ENCODE results near the gene TNS1. TPM values are rescaled to one million over a fixed set of nuclear protein-coding genes. Genes with fewer than 3 reads are reported as not detected.

Gene TNS1
- polyA plus RNA-seq, 3 donors: 55.2 to 58.0 (median 56.0) TPM

DNA sequence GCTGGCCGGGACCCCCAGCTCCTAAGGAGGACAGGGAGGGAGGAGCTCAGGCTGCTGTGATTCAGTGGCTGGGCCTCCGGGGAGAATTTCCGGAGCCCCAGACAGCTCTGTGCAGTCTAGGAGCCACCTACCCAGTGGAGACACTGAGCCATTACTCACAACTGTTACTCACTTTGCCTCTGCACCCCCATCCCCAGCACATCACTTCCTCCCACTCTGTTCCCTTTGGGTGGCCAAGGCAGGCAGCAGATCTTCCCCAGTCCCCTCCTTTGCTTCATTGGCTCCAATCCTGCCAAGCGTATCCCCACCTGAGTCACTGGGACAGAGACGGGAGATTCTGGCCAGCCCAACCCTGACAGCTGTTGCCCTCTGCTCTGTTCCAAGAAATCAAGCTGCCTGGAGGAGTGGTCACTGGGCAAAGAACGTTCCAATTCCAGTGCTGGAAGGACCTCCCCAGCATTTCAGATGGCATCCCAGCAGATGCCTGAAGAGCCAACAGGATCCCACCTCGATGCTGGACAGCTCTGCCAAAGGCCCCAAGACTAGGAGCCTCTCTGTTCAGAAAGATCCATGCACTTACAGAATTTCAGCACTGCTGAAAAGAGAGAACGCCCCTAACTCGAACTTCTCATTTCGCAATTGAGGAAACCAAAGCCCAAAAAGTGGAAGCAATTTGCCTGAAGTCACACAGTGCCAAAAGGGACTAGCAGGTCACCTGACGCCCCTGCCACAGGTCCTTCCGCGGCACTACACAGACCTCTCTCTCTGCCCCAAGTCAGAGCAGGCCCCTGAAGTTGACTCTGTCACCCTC, 68.3 kb downstream of the TNS1 start:
- DNase-seq (ENCODE audit: low read depth in 3 of 3, low spot score in 2 of 3): no peak

DNA sequence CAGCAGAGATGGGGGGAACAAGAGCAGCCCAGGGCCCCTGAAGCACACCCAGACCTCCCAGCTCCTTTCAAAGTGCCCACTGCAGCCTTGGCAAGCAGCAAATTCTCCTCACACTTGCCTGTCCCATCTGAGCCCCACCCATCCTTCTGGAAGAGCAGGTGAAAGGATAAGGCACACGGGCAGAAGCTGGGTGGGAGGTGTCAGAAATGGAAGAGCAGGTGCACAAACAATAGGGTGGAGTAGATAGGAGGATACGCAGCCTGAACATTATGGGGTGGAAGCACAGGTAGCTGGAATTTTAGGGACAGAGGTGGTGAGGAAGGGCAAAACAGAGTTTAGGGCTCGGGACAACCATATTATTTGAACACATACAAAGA, 69.2 kb downstream of the TNS1 start:
- no peak for DNase-seq (ENCODE audit: low read depth in 3 of 3, low spot score in 2 of 3)

DNA sequence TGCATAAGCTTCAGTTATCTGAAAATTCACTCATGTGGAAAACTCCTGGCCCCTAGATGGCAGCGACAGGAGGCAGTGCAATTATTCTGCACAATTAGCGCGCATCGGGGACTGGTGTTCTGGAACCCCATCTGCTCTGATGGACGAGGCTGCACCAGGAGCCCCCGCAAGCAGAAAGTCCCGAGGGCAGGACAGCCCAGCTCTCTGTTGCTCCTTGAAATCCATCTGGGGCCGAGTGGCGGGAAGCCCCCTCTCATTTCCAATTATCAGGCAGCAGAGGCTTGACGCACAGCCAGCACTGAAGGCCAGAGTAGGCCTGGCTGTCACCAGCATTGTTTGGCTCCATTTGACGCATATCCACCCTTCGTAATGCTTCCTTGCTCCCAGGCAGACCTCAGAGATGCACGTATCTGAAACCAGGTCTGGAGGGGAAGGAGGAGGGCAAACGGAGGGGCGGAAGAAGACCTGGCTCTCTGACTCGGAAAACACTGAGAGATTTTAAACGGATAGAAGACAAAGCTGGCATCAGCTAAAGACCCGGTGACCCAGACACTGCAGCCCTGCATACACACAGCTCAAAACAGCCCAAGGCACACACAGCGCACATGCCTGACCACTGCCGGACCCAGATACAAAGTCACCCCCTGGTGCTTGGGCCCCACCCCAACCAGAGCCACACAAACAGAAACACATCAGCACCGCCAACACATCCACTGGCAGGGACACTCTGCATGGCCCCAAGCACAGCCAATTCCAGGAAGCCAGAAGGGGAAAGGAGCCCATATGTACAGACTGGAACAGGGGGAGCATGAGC, 69.8 kb downstream of the TNS1 start:
- DNase-seq (ENCODE audit: low read depth in 3 of 3, low spot score in 2 of 3): no peak

- no peak for DNase-seq (ENCODE audit: low read depth in 3 of 3, low spot score in 2 of 3)
Observed at GRCh38 chr2:217931846-217932560, 70.8 kb downstream of the TNS1 start.

DNA sequence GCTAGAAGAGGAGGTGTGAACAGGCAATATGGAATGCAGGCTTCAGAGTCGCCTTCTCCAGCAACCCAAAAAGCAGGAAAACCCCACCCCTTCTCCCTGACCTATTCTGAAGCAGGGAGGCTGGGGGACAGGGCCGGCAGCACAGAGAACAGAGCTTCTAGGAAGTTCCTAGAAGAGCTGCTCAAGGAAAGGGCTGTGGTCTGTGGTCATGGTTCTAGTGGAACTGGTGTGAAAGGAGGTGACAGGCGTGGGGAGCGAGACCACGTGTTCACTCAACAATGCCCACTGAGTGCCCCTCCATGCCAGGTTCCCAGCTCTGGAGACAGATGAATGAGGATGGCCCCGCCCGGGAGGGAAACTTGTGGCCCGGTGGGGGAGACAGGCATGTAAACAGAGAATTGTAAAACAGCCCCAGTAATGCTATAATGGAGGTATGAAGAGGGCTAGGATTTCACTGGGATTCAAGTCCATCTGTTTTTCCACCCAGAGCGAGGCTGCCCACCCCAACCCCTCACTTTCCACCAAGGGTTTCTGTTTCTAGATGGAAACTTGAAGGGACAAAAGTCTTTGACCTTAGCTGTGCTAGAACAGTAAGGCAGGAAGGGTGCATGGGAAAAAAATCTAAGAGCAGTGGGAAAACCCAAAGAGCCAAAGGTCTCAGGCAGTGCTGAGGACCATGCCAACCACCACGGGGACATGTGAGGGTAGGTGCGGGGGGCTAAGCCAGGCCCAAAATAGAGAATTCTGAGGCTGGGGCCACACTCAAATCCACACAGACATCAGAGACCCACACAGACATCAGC, 71.8 kb downstream of the TNS1 start:
- DNase-seq (ENCODE audit: low read depth in 3 of 3, low spot score in 2 of 3): no peak

- DNase-seq (ENCODE audit: low read depth in 3 of 3, low spot score in 2 of 3): no peak
Observed at GRCh38 chr2:217929757-217930707, 72.8 kb downstream of the TNS1 start.

DNA sequence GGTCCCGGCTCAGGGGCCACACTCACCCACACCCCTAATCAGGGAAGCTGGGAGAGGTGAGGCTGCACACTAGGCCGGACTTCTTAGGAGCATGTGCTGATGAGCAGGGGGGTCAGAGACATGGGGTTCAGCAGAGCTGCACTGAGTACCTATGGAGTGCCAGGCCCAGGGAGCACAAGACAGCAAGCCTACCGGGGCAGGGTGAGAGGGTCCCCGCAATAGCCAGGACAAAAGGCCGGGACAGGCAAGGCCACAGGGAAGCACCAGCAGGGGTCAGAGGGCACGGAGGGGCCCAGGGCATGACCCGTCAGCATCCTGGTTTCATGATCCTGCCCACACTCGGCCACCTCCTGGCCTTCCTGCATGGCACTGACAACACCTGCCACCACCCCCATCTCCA, 73.5 kb downstream of the TNS1 start:
- DNase-seq (ENCODE audit: low read depth in 3 of 3, low spot score in 2 of 3): no peak

DNA sequence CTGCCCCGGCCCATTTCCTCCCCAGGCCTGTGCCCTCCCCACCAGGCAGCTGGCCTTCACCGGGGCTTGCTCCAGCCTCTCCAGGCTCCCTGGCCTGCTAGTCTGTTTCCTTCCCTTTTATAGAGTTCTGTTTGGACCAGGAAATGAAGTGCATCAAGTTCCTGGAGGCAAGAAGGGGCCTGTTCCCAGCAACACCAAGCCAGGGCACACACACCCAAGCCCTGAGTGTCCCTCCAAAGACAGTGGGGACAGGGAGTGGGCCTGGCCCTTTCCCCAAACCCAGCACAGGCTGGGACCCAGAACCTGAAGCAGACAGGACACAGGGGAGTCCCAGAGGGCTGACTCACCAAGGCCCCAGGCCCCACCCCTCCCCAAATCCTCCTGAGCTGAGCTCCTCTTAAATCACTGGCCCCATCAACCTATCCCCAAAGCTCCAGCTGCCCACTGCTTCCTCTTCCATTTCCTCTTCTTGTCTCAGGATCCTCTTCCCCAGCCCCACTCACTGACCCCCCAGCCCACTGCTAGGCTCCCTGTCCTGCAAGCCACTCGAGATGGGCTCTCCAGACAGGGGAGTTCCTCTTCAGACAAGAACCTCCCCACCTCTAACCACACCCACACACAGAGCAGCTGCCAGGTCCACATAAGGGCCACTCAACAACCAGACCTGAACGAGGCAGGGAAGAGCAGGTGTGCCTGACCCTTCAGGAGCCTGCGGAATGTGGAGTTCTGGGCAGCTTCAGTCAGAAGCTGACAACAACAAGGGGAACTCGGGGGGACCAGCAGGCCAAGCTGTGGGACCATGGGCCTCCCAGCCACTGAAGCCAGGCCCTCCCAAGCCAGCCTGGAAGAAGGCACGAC, 74.2 kb downstream of the TNS1 start:
- no peak for DNase-seq (ENCODE audit: low read depth in 3 of 3, low spot score in 2 of 3)

DNA sequence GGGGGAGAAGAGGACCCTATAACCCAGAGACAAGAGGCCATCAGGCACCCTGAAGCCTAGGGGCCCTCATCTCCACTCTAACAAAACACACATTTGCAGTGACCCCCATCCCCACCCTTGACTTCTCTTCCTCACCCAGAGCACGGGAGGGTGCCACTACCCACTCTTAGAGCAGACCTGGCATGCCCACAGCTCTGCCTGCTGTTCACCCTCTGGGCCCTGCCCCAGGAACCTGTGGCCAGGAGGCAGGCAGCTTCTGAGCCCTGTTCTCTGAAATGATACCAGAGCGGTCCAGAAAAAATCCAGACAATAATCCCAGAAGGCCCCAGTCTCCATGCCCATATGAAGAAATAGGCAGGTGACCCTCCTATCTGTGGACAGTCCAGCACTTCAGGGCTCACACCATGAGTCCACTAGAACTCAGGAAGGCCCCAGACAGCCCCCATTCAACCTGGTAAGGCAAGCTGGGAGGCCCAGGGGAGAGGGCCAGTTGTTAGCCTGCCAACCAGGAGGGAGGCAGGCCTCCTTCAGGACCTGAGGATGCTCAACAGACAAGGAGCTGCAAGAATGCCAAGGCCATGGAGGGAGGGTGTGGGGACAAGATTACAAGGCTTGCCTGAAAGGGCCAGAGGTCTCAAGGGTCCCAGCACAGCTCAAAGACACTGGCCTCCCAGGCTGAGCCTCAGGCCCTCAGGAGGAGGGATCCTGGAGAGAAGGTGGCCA, 75.0 kb downstream of the TNS1 start:
- no peak for DNase-seq (ENCODE audit: low read depth in 3 of 3, low spot score in 2 of 3)

GRCh38 chr2:217926801-217927200, 76.0 kb downstream of the TNS1 start:
- DNase-seq (ENCODE audit: low read depth in 3 of 3, low spot score in 2 of 3): no peak

DNA sequence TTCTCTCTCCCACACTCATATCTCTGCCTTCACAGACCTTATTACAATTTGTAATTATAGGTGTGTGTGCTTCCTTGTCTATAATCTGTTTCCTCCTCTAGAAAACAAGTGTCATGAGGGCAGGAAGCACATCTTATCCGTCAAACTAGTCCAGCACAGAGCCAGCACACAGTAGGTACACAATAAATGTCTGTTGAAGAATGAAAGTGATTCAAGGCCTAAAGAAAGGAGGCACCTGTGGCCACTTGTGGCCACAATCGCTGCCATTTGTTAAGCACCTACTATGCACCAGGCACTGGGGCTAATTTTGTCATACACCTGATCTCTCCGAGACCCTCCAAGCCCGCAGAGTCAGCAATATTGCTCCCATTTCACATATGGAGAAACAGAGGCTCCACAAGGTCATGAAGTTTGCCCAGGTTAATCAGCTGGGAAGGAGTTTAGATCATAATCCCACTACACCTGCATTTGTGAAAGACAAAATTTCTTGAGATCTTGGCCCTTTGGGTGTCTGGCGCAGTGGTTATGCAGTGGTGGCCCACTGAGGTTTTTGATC, 78.4 kb downstream of the TNS1 start:
- DNase-seq (ENCODE audit: low read depth in 3 of 3, low spot score in 2 of 3): no peak

- no peak for DNase-seq (ENCODE audit: low read depth in 3 of 3, low spot score in 2 of 3)
Observed at GRCh38 chr2:217923007-217923686, 79.6 kb downstream of the TNS1 start.

DNA sequence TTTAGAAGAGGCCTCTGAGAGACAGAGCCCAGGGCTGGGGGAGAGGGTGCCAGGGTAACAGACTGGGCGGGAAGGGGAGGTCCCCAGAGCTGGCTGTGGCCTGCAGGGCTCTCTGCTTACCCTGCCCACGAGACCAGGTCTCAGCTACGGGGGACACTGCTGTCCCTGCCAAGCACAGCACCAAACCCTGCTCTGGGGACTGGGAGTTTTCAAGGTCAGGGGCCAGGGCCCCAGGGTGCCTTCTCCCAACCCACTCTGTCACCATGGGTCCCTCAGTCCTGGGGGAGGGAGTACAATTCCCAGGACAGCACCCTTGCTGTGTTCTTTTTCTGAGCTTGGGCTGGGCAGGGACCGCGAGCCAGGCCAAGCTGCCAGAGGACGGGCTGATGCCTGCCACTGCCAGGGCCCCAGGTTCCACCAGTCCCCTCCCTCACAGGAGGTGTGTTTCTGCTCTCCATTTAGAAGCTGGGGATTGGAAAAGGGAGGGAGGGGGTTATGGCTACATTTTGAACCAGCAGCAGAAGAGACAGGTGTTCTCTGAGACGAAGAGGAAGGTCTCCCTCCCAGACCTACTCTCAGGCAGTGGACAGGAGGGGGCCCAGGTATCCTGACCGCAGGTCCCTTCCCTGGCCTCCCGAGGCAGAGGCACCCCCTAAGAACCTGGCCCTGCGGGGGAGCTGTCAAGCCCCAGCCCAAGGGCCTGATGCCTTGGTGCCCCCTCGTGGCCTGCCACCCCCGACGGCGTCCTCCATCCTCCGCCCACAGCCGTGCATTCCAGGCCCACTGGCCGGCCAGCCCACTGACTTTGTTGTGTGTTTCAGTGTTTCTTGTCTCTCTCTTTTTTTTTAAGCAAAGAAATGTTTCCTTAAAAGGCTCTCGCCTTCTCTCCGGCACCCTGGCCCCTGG, 80.4 kb downstream of the TNS1 start:
- DNase-seq (ENCODE audit: low read depth in 3 of 3, low spot score in 2 of 3): no peak

DNA sequence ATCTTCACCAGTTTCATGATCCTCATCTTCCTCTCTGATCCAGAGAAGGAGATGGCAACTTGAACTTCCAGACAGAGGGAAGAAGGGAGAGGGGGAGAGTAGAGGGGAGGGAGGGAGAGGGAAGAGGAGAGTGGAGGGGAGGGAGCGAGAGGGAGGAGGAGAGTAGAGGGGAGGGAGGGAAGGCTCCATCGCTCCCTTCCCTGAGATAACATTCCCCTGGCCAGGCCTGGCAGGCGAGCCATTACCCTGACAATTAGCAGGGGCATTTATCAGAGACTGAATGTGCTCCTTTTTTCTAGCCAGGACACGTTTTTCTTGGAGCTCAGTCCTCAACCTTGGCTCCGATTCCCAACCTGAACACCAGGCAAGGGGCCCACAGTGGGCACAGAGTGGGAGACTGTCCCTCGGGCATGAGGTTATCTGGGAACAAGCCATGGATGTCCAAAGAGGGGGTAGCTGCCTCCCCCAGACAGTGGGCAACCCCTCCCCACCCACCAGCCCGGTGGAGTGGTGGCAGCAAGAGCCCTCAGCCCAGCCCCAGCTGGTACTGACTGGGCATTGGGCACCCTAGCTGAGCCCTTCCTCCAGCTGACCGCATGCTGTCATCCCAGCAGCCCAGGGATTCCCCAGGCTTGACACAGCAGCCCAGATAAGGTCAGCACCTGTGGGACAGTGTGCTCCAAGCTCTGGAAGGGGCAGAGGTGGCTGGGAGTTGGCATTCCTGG, 81.8 kb downstream of the TNS1 start:
- DNase-seq (ENCODE audit: low read depth in 3 of 3, low spot score in 2 of 3): no peak

- DNase-seq (ENCODE audit: low read depth in 3 of 3, low spot score in 2 of 3): no peak
Observed at GRCh38 chr2:217919781-217920351, 82.9 kb downstream of the TNS1 start.

Data from right renal cortex interstitium (tissue), 3 donors.